Frontal cortex (tissue), 4 donors: Measurements from ENCODE around the gene CEP112. TPM values are rescaled to one million over a fixed set of nuclear protein-coding genes. Genes with fewer than 3 reads are reported as not detected.

Experiments
- DNase-seq, 2 donors: peaks; one replicate each; pipeline ENCODE4 v3.0.0; 2012; ENCODE audit warnings: low spot score in 2 of 2
- FAIRE-seq: peaks from 2 replicates; lab custom pipeline; 2012; peaks lifted over from hg19 to GRCh38; lab: Jason Lieb, UNC
- total RNA-seq: library from RNA; depleted of rRNA; stranded (reverse); fragments of >200 nt; gene quantifications from one replicate; pipeline ENCODE4 v1.2.3, GENCODE V29; 2014
- donor health status: control.
- donor health status: control.
- donor health status: control.

The CEP112 gene
- total RNA-seq, 1 donor from 2014 or later: 13.5 TPM

DNA sequence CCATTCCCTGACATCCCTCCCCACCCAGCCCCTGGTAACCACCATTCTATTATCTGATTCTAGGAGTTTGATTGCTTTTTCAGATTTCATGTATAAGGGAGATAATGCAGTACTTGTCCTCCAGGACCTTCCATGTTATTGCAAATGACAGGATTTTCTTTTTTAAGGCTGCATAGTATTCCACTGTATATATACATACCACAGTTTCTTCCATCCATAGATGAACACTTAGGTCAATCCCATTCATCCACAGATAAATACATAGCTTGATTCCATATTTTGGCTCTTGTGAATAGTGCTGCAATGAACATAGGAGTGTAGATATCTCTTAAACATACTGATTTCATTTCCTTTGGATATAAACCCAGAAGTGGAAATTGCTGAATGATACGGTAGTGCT, 183.3 kb downstream of the CEP112 start:
- DNase-seq: no peak
- FAIRE-seq: no peak

DNA sequence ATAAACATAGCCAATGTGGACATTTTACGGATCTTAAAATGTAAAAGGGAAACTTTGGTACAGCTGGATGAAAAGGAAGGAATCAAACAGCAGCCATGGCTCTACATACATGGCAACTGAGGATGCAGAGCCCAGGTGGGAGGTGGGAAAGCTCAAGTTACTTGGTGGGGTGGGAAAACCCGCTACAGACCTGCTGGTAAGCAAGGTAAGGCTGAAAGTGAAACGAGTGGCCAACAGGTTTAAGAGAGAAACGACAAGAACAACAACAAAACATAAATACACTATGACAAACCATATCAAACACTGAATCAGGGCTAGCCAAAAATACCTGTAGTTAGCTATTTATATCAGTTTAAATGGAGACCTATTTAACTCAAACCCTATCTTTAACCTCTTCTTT, 185.3 kb downstream of the CEP112 start:
- DNase-seq (no peak), FAIRE-seq (no peak)

DNA sequence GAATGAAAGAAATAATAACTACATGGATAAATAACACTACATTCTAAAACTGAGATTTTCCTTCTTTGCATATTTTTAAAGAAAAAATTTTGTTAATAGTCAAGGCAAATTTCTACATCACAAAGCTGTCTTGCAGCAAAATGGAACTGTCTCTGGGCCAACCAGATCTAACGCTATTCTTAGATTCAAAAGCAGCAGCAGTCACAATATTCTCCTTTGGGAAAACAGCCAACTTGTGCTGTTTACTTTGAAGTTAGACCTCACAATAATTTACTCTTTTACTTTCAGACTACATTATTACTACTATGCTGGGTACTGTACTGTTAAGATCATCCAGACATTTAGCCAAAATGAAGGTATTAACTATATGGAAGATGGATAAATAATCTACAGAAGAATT, 189.1 kb downstream of the CEP112 start:
- DNase-seq: peak in 1 of 2 donors; percentile 2

DNA sequence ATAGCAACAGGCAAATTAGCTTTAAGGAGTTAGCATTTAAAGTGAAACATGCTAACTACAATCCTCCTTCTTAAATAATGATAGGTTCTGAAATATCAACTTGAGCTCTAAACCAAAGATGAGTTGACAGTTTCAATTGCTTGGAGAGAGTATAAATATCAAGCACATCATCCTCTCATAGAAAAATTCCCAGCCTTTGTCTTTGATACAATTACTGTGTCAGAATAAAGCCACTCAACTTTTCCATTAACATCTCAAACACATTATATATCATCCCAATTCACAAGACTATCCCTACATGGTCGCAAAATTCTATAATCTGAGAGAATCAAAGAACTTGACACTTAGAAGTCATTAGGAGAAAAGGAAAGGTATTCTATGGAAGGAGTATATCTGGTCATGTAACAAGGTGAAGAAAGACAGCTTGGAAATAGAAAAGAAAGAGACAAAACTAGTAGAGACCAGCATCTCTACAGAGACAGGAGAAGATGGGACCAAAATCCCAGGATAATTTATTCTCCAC, 189.8 kb downstream of the CEP112 start:
- no peak for FAIRE-seq
- DNase-seq: no peak

More for the DNA sequence above, 189.1 kb downstream of the CEP112 start:
- FAIRE-seq: no peak

DNA sequence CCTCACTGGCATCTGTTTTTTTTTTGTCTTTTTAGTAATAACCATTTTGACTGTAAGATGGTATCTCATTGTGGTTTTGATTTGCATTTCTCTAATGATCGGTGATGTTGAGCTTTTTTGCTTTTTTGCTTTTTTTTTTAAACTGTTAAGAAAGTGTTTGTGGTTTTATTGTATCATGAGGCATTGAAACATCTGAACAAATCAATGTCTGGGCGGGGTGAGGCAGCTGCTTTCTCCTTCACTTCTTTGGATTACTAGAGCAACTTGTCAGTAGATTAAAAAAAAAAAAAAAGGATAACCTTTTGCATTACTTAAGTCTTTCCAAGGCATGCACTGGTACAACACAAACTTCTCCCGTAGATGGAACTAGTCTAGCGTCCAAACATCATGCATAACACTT, 191.7 kb downstream of the CEP112 start:
- DNase-seq (no peak), FAIRE-seq (no peak)

DNA sequence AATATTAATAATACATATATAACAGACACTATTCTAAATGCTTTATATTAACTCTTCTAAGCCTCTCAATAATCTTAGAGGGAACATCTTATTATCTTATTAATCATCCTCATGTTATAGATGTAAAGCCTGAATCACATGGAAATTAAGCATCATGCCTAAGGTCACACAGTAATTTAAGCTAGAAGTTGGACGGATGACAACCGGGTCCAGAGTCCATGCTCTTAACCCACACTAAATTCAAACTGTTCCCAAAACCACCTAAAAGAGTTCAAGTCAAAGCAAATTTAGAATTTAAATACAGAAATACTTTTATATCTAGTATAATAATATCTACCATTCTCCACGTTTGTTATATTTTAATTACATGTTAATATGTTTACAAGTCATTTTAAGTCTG, 193.3 kb downstream of the CEP112 start:
- FAIRE-seq: peak; percentile 36
- DNase-seq: no peak

DNA sequence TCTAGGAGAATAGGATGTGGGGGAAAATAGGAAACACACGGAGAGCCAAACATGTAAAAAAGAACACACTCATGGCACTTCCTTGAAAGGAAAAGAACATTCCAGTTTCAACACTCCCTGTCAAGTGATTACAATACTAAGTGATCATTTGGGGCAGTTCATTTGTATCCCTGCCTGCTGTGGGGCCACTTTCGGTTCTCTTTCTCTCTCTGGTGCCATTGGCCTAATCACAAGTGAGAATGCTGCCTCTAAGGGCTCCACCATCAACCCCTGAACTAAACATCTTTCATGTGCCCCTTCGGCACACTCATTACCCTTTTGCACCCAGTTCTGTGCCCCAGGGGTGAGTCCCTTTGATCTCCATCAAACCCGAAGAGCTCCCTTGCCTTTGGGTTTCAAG, 197.3 kb downstream of the CEP112 start:
- FAIRE-seq (no peak), DNase-seq (no peak)

DNA sequence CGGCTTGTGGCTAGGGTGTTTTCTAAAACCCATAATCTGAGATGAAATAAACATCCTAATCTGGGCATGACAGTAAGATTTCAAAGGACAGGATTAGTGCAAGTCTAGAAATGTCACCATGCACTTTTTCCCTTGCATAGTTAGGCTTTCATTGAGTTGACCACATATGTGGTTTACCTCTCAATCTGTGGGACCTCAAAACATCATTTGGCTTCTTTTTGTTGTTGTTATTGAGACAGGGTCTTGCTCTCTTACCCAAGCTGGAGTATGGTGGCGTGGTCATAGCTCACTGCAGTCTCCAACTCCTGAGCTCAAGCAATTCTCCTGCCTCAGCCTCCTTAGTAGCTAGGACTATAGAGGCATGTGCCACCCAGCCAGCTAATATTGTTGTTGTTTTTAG, 197.8 kb downstream of the CEP112 start:
- FAIRE-seq: no peak
- no peak for DNase-seq

DNA sequence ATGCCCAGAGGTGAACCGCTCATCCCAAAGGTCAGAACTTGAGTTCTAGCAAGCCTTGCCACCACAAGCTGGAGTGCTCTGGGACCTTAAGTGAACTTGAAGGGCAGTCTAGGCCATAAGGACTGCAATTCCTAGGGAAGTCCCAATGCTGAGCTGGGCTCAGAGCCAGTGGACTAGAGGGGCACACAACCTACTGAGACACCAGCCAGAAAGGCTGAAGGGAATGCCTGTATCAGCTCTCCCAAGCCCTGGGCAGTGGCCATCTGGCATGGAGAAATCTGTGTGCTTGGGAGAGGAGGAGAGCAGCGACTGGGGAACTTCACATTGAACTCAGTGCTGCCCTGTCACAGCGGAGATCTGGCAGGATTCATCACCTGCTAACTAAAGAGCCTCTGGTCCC, 201.3 kb downstream of the CEP112 start:
- DNase-seq: no peak
- FAIRE-seq: no peak

DNA sequence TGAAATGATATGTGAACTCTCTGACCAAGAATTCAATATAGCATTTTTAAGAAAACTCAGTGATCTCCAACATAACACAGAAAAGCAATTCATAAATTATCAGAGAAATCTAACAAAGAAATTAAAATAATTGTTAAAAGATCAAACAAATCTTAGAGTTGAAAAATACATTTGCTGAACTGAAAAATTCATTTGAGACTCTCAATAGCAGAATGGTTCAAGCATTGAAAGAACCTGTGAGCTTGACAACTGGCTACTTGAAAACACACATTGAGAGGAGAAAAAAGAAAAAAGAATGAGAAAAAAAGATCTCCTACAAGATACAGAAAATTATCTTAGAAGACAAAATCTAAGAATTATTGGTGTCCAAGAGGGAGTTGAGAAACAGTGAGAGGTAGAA, 203.5 kb downstream of the CEP112 start:
- DNase-seq (no peak), FAIRE-seq (no peak)

DNA sequence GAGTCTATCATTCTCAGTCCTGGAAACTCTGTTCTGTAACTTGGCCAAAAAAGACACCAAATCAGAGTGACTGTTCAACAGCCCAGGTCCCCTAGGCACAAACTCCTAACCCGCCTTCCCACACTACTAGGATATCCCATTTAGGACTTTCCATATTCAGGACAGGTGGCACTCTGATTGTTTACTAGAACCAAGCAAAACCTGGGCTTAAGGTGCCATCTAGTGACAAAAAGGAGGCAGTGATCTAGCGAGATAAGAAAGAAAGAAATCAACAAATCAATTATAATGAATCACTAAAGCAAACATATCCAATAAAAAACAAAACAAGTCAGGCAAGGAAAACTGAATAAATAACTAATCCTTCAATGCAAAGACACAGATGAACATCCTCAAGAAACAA, 203.9 kb downstream of the CEP112 start:
- FAIRE-seq: no peak
- DNase-seq: no peak

DNA sequence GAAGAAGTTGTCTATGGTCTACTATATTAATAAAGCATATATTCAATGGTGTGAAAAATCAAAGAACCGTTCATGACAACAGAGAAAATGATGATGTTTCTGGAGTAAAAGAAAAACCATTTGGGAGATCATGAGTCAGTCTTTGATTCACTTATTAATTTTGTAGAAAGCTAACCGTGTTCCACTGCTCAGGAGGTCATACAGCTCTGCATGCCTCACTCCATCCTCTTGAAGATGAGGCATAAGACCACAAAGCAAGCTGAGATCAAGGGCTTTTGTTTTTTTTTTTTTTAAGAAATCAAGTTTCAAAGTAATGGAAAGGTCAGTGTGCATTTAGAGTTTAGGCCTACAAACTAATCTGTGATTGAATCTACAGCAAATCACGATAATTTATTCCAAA, 206.4 kb downstream of the CEP112 start:
- FAIRE-seq (no peak), DNase-seq (no peak)

DNA sequence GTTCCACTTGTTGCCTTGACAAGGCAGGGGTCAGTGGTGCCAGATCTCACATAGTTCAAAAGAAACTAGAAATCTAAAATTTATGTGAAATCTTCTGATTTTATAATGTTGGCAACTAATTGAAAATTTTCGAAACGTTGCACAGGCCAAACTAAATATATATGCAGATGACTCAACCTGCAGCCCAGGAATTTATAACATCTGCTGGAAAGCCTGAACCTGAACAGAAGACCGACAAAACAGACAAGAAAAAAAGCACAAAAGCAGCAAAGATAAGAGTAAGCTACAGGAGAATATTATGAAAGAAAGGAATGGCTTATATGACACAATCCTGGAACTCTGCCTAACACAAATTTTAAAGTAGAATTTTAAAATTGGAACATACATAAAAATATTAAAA, 207.6 kb downstream of the CEP112 start:
- FAIRE-seq: no peak

DNA sequence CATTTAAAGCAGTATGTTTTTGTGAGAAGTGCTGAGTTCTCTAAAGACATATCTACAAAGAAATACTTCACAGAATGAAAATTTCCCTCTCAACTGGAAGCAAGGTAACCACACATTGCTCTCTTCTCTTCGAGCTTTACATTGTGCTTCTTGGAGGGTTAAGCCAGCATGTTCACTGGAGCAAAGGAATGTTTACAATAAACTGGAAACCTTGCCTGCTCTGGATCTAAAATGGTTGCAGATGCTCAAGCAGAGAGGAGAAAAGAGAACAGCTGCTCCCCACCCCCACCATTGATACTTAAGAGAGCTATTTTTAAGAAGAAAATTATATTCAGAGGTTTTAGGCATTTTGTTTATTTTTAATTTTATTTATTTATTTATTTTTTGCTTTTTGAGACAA, 213.1 kb downstream of the CEP112 start:
- FAIRE-seq: no peak

More for the DNA sequence above, 207.6 kb downstream of the CEP112 start:
- no peak for DNase-seq

DNA sequence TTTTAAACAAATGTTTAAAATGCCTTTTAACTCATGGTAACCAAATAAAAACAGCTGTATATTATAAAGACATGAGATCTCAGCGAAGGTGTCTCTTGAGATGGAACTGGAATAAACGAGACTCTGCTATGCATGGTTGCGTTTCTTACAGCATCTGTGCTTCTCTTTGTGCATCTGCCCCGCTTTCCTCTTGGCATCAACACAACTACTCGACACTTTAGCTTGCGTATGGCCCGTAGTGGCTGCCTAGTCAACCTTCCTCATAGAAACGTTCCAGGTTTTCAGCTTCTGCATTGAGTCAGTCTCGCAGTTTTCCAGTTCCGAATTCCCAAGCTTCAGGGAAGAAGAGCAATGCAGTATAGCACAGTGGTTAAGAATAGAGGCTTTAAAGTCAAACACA, 214.9 kb downstream of the CEP112 start:
- no peak for FAIRE-seq
- no peak for DNase-seq

More for the DNA sequence above, 213.1 kb downstream of the CEP112 start:
- no peak for DNase-seq

DNA sequence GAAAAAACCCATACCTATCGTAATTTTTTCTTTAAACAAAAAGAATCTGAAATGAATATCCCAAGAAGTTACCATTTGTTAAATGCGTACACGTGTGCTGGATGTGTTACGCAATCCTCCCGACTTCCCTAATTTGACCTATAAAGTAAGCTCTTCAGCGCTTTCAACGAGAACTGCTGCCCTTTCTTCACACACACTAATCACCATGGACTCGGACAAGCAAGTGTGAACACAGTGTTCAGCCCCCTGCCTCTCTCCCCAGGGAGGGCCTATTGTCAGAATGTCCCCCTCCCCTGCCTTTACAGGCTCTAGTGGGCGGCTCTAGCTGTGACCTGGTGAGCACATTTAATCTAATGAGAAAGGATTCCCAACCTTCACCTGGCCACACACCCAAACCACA, 216.1 kb downstream of the CEP112 start:
- no peak for FAIRE-seq

DNA sequence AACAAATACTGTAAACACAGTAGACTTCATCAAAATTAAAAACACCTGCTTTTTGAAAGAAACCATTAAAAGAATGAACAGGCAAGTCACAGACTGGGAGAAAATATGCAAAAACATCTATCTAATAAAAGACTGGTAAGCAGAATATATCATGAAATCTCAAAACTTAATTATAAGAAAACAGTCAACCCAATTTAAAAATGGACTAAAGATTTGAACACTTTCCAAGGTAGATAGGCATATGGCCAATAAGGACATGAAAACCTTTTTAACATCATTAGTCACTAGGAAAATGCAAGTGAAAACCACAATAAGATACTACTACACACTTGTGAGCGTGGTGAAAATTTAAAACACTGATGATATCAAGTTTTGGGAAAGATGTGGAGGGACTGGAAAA, 218.7 kb downstream of the CEP112 start:
- FAIRE-seq: no peak

More for the DNA sequence above, 216.1 kb downstream of the CEP112 start:
- DNase-seq: no peak

DNA sequence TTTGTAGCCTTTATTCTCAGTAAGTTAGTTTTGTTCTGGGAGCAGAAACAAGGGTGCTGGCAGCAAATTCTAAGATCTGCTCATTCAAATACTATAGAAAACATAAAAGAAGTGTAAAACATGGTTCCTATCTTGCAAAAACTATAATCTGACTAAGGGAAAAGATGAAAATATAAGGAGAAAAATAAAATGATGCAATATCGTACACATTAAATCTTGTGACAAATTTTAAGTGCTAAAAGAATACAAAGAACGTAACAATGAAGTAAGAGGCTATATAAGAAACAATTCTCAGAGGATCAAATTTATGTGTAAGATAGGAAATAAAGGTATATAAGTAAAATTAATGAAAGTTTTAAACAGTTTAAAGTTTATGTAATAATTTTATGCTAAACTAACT, 224.6 kb downstream of the CEP112 start:
- no peak for DNase-seq
- peak; percentile 33 for FAIRE-seq

More for the DNA sequence above, 218.7 kb downstream of the CEP112 start:
- DNase-seq: no peak

DNA sequence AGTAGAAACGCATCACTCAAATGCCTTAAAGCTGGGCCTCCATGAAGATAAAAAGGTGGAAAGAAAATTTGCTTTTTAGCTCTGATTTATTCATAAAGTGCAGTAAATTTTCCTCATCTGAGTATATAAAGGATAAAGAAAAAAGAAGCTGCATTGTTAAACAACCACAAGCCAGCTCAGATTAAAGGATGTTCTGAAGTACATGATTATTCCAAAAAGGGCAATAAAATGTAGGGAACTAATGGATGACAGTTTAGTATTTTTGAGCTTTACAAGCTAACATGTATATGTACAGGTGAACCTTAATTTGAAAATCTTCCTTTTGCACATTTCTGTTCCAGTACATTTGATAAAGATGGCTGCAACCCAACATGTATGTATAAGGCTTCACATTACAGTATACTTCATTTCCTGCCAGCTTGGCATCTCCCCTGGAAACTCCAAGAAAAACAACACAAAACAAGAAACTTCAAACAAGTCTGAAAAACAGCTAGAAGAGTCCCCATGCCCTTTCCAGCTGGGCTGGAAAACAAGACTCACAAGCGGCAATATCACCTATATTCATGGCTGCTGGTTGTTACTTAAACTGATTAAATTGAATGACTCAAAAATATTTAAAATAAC, 225.7 kb downstream of the CEP112 start:
- no peak for DNase-seq
- no peak for FAIRE-seq

DNA sequence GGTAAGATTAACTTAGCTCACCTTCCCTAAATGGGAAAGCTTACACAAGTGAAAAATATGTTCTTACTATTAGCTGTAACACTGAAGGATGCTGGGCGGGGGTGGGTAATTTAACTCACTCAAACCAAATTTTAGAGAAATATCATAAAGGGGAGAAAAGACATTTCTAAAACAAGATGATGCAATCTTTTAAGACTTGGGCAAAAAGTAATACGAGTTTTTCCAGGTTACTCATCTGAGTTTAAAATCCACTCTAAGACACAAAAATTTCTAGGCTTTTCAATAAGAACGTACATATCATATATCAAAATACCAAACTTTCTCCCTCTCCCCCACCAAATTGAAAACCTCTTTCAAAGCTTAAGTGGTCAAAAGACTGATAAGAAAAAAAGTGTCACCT, 228.8 kb downstream of the CEP112 start:
- DNase-seq (no peak), FAIRE-seq (no peak)

DNA sequence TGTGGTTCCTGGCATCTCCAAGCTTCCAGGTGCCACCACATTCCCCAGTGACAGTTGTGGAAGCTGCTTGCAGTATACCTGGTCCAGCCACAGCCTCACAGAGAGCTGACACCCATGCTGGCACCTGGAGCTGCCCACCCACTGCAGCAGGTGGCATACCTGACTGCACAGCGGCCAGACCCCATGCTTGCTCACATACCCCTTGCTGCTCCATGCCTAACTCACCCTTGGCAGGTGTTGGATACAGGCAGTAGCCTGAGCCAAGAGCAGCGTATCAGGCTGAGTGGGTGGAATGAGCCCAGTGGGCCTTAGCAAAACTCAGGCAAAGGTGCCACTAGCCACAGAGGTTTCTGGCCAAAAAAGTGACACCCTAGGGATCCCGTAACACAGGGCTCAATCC, 232.3 kb downstream of the CEP112 start:
- DNase-seq (no peak), FAIRE-seq (no peak)

DNA sequence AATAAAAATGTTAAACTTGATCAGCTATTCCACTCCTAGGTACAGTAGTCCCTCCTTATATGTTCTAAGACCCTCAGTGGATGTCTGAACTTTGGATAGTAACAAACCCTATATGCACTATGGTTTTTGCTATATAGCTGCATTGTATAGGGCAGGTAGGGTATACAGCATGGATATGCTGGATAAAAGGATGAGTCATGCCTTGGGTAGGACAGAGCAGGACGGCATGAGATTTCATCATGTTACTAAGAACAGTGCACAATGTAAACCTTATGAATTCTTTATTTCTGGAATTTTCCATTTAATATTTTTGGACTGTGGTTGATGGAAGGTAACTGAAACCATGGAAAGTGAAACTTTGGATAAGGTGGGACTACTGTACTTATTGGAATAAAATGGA, 235.1 kb downstream of the CEP112 start:
- DNase-seq (no peak), FAIRE-seq (no peak)
